HEK293 (cell line): ENCODE results near the gene BET1L.

Source experiments
- CTCF ChIA-PET: fragments of 350-600 bp; formaldehyde crosslinking; extraction: SDS; loops from one replicate; lab custom pipeline; 2021; ENCODE audit warnings: antibody characterized with exemption; lab: Yijun Ruan, JAX
- POLR2A ChIA-PET: fragments of 300-600 bp; formaldehyde crosslinking; extraction: SDS; loops from one replicate; lab custom pipeline; 2020; ENCODE audit warnings: antibody characterized with exemption, inconsistent platforms; lab: Yijun Ruan, JAX
- H3K27ac ChIP-seq: fragments of 200-500 bp; sonication (Bioruptor generic); 2 replicates; pipeline ENCODE4 v1.5.1; 2014; ENCODE audit warnings: low read depth, low read length, control low read depth, inconsistent platforms; ENCODE audit errors: extremely low read depth
- H3K36me3 ChIP-seq, 2 experiments: fragments of 200-500 bp in 1 of 2; sonication (Bioruptor generic) in 1 of 2; 1 replicate in 1 of 2; 2 replicates in 1 of 2; pipeline ENCODE4 v1.5.1; 2014 to 2017; ENCODE audit warnings: inconsistent platforms in 2 of 2, low read length in 2 of 2; ENCODE audit not compliant: control insufficient read depth in 2 of 2, insufficient read depth in 1 of 2
- H3K4me1 ChIP-seq: fragments of 200-500 bp; sonication (Bioruptor generic); 2 replicates; pipeline ENCODE4 v1.5.1; 2014; ENCODE audit warnings: mild to moderate bottlenecking, low read length, inconsistent platforms; ENCODE audit not compliant: control insufficient read depth, insufficient read depth
- H3K4me3 ChIP-seq: 2 replicates; pipeline ENCODE4 v1.5.1; 2011; ENCODE audit warnings: low read depth, mild to moderate bottlenecking, control low read depth, low read length, moderate library complexity
- H3K9me3 ChIP-seq: fragments of 200-500 bp; sonication (Bioruptor generic); 2 replicates; pipeline ENCODE4 v1.5.1; 2014; ENCODE audit warnings: low read depth, low read length, inconsistent platforms; ENCODE audit not compliant: control insufficient read depth, insufficient read depth
- PRDM1 ChIP-seq: fragments of 450-650 bp; formaldehyde crosslinking; IDR thresholded peaks from 2 replicates; pipeline ENCODE4; 2016; ENCODE audit warnings: missing biosample characterization, missing genetic modification characterization
- ZNF133 ChIP-seq: fragments of 450-650 bp; formaldehyde crosslinking; IDR thresholded peaks from 2 replicates; pipeline ENCODE4 v1.5.1; 2016; ENCODE audit warnings: missing biosample characterization, missing genetic modification characterization
- ZNF146 ChIP-seq: fragments of 450-650 bp; formaldehyde crosslinking; IDR thresholded peaks from 2 replicates; pipeline ENCODE4 v1.5.1; 2016; ENCODE audit warnings: missing biosample characterization, missing genetic modification characterization
- ZNF157 ChIP-seq: fragments of 450-650 bp; formaldehyde crosslinking; IDR thresholded peaks from 2 replicates; pipeline ENCODE4 v1.5.1; 2016; ENCODE audit warnings: missing biosample characterization, missing genetic modification characterization
- ZNF600 ChIP-seq: fragments of 450-650 bp; formaldehyde crosslinking; IDR thresholded peaks from 2 replicates; pipeline ENCODE4 v1.5.1; 2016; ENCODE audit warnings: missing biosample characterization, missing genetic modification characterization
- TF ChIP-seq, protein P1 (sequence below): fragments of 450-650 bp; IDR thresholded peaks from 2 replicates; pipeline ENCODE4 v1.5.1; 2018; ENCODE audit warnings: missing biosample characterization, missing genetic modification characterization
- TF ChIP-seq, protein P2 (sequence below): fragments of 450-650 bp; formaldehyde crosslinking; optimal IDR thresholded peaks from 2 replicates; pipeline ENCODE3; 2016; ENCODE audit warnings: missing biosample characterization, mild to moderate bottlenecking, missing genetic modification characterization
- TF ChIP-seq, protein P3 (sequence below): fragments of 450-650 bp; formaldehyde crosslinking; IDR thresholded peaks from 2 replicates; pipeline ENCODE4 v1.5.1; 2016; ENCODE audit warnings: missing biosample characterization, missing genetic modification characterization
- TF ChIP-seq, protein P4 (sequence below): fragments of 450-650 bp; formaldehyde crosslinking; IDR thresholded peaks from 2 replicates; pipeline ENCODE4 v1.5.1; 2017; ENCODE audit warnings: missing biosample characterization, missing genetic modification characterization
- TF ChIP-seq, protein P5 (sequence below): fragments of 450-650 bp; formaldehyde crosslinking; IDR thresholded peaks from 2 replicates; pipeline ENCODE4 v1.5.1; 2016; ENCODE audit warnings: missing biosample characterization, missing genetic modification characterization

Gene BET1L

DNA sequence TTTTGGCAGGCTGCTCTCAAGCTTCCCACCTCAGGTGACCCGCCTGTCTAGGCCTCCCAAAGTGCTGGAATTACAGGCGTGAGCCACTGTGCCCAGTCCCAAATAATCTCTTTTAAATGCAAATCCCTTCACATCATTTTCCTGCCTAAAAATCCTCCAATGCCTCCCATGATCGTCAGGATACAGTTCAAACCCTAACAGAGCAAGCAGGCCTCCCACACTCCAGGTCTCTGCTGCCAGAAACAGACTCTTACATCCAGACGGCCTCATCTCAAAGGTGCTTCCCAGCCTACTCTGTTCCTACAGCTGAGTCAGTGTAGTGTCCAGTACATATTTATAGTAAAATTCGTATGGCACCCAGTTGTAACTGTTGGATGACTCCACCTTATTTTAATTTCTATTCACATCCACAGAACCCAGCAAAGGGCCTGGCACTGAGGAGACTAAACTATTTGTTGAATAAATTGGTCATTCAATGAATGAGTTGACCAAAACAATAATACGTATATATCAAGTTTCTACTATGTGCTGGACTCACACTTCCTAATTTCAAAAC, 20.7 kb upstream of the BET1L start:
- H3K4me3 ChIP-seq = no peak overlapping the region
- ChIA-PET CTCF (no interaction called here), POLR2A (interaction anchor here (1.0 to 1.2 kb wide), 2 partner anchors 11 to 21 kb away, joined by 3 to 5 read pairs; partner anchors contain the start of genes BET1L and RIC8A)
- no peaks in the 10 kb centered on the region for H3K4me1 ChIP-seq
- H3K27ac ChIP-seq = no peak overlapping the region
- no peaks in the 10 kb centered on the region for H3K9me3 ChIP-seq
- TF ChIP-seq, protein P1, sequence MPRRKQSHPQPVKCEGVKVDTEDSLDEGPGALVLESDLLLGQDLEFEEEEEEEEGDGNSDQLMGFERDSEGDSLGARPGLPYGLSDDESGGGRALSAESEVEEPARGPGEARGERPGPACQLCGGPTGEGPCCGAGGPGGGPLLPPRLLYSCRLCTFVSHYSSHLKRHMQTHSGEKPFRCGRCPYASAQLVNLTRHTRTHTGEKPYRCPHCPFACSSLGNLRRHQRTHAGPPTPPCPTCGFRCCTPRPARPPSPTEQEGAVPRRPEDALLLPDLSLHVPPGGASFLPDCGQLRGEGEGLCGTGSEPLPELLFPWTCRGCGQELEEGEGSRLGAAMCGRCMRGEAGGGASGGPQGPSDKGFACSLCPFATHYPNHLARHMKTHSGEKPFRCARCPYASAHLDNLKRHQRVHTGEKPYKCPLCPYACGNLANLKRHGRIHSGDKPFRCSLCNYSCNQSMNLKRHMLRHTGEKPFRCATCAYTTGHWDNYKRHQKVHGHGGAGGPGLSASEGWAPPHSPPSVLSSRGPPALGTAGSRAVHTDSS (tag by site-specific recombination) = no peak
- TF ChIP-seq ZNF157 (tag by site-specific recombination) (no peak), PRDM1 (tag by site-specific recombination) (no peak), ZNF600 (tag by site-specific recombination) (no peak)
- TF ChIP-seq, protein P2, sequence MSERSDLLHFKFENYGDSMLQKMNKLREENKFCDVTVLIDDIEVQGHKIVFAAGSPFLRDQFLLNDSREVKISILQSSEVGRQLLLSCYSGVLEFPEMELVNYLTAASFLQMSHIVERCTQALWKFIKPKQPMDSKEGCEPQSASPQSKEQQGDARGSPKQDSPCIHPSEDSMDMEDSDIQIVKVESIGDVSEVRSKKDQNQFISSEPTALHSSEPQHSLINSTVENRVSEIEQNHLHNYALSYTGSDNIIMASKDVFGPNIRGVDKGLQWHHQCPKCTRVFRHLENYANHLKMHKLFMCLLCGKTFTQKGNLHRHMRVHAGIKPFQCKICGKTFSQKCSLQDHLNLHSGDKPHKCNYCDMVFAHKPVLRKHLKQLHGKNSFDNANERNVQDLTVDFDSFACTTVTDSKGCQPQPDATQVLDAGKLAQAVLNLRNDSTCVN = no peak
- TF ChIP-seq, protein P3, sequence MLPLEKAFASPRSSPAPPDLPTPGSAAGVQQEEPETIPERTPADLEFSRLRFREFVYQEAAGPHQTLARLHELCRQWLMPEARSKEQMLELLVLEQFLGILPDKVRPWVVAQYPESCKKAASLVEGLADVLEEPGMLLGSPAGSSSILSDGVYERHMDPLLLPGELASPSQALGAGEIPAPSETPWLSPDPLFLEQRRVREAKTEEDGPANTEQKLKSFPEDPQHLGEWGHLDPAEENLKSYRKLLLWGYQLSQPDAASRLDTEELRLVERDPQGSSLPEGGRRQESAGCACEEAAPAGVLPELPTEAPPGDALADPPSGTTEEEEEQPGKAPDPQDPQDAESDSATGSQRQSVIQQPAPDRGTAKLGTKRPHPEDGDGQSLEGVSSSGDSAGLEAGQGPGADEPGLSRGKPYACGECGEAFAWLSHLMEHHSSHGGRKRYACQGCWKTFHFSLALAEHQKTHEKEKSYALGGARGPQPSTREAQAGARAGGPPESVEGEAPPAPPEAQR = no peak
- TF ChIP-seq, protein P4, sequence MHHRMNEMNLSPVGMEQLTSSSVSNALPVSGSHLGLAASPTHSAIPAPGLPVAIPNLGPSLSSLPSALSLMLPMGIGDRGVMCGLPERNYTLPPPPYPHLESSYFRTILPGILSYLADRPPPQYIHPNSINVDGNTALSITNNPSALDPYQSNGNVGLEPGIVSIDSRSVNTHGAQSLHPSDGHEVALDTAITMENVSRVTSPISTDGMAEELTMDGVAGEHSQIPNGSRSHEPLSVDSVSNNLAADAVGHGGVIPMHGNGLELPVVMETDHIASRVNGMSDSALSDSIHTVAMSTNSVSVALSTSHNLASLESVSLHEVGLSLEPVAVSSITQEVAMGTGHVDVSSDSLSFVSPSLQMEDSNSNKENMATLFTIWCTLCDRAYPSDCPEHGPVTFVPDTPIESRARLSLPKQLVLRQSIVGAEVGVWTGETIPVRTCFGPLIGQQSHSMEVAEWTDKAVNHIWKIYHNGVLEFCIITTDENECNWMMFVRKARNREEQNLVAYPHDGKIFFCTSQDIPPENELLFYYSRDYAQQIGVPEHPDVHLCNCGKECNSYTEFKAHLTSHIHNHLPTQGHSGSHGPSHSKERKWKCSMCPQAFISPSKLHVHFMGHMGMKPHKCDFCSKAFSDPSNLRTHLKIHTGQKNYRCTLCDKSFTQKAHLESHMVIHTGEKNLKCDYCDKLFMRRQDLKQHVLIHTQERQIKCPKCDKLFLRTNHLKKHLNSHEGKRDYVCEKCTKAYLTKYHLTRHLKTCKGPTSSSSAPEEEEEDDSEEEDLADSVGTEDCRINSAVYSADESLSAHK (tag by site-specific recombination) = no peak
- TF ChIP-seq, protein P5, sequence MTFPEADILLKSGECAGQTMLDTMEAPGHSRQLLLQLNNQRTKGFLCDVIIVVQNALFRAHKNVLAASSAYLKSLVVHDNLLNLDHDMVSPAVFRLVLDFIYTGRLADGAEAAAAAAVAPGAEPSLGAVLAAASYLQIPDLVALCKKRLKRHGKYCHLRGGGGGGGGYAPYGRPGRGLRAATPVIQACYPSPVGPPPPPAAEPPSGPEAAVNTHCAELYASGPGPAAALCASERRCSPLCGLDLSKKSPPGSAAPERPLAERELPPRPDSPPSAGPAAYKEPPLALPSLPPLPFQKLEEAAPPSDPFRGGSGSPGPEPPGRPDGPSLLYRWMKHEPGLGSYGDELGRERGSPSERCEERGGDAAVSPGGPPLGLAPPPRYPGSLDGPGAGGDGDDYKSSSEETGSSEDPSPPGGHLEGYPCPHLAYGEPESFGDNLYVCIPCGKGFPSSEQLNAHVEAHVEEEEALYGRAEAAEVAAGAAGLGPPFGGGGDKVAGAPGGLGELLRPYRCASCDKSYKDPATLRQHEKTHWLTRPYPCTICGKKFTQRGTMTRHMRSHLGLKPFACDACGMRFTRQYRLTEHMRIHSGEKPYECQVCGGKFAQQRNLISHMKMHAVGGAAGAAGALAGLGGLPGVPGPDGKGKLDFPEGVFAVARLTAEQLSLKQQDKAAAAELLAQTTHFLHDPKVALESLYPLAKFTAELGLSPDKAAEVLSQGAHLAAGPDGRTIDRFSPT (tag by site-specific recombination) = no peak
- H3K36me3 ChIP-seq = peaks cover 0 to 26% of the 10 kb centered on the region in 2 experiments; a peak in 2 of 3 replicates

DNA sequence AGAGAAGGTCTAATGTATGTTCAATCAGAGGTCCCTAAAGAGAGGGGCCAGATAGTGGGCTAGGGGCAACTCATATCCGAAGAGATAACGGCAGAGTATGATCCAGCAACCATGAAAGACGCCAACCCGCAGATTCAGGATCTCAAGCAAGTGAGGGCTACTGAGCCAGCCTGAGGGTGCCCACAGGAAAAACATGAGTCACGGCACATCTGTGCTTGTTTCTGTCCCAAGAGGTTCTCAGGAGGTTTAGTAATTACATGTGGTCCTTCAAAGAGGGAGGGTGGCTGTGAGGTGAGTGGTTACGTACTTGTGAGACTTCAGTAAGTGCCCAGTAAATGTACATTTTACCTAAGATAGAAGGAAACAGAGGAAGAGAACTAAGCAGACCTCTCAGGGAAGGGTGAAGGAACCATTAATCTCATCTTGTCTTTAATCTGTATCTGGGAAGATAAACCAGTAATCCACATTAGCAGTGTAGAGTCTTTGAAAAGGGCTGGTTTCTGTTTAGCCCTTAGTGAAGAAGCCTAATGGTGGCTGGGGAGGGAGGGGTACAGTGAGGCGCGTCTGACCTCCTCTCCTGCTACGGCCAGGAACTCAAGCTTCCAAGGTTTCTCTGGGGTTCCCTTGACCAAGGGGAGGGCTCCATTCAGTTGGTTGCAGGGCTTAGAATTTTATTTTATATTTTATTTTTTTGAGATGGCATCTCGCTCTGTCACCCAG, 18.7 kb upstream of the BET1L start:
- TF ChIP-seq ZNF146 (tag by site-specific recombination) (no peak), ZNF133 (tag by site-specific recombination) (peak; percentile 60; the same call in 1 of the 2 replicates)
- TF ChIP-seq, all 188 proteins: peak for 1
- POLR2A ChIA-PET = interaction anchor here (1.5 kb wide), 1 partner anchor 19 kb away, joined by 6 read pairs; the partner anchor contains the start of genes BET1L and RIC8A
- Histone ChIP-seq H3K4me1 (no peaks in the 10 kb centered on the region), H3K4me3 (no peak overlapping the region), H3K36me3 (peaks cover 0 to 32% of the 10 kb centered on the region in 2 experiments; a peak in 2 of 3 replicates), H3K27ac (no peak overlapping the region), H3K9me3 (no peaks in the 10 kb centered on the region)
- CTCF ChIA-PET = no interaction called here
